ENCODE results near the gene STARD13.
"Not testable (repeated sequence)": the region's sequence is repeated elsewhere in the genome, so short reads cannot be mapped to it uniquely, and the experiment has no call there.

STARD13 gene

GRCh38 chr13:33178209-33178840 is 107.2 kb downstream of the STARD13 start:
- DNase-seq (ENCODE audit: low read depth) = no peak

- DNase-seq (ENCODE audit: low read depth) = not testable (repeated sequence)
Observed at GRCh38 chr13:33177340-33178208, 108.0 kb downstream of the STARD13 start.

GRCh38 chr13:33176526-33176925 is 109.0 kb downstream of the STARD13 start:
- DNase-seq (ENCODE audit: low read depth) = no peak

GRCh38 chr13:33175991-33176390 is 109.6 kb downstream of the STARD13 start:
- DNase-seq (ENCODE audit: low read depth) = no peak

- no peak for DNase-seq (ENCODE audit: low read depth)
Observed at GRCh38 chr13:33174931-33175330, 110.6 kb downstream of the STARD13 start.

DNA sequence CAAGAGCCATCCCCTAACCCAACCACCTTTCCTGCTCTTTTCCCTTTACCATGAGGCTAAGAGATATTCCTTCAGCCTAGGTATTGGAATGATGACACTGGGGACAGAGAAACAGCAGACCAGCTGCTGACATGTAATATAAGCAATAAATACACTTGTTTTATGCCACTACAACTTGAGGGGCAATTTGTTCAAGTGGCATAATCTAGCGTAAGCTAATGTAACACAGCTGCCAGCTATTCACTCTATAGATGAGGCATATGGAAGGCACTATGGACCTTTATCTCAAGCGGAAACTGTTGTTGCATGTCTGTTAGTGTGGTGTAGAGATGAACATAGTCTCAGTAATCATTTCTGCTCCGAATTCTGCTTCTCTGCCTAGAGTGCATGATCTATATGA is 111.1 kb downstream of the STARD13 start:
- no peak for DNase-seq (ENCODE audit: low read depth)

- no peak for DNase-seq (ENCODE audit: low read depth)
Observed at GRCh38 chr13:33172911-33173310, 112.6 kb downstream of the STARD13 start.

DNA sequence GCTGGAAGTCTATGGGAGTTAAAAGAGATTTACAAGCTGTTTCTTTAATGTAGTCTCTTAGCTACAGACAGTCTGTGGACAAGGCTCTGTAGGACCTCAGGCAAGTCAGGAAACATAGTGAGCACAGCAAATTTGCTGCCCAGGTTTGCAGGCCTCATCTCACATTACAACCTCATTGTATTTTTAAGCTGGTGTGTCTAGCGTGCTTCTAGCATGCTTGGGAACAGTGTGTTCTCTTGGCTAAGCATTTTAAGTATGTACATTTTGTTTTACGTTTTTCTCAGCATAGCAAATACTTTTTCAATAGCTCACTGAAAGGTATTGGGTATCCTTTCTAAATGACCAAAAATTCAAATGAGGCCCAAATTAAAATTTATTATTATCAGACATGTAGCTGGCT is 113.2 kb downstream of the STARD13 start:
- no peak for DNase-seq (ENCODE audit: low read depth)

- DNase-seq (ENCODE audit: low read depth) = no peak
Observed at GRCh38 chr13:33169273-33169980, 116.1 kb downstream of the STARD13 start.

DNA sequence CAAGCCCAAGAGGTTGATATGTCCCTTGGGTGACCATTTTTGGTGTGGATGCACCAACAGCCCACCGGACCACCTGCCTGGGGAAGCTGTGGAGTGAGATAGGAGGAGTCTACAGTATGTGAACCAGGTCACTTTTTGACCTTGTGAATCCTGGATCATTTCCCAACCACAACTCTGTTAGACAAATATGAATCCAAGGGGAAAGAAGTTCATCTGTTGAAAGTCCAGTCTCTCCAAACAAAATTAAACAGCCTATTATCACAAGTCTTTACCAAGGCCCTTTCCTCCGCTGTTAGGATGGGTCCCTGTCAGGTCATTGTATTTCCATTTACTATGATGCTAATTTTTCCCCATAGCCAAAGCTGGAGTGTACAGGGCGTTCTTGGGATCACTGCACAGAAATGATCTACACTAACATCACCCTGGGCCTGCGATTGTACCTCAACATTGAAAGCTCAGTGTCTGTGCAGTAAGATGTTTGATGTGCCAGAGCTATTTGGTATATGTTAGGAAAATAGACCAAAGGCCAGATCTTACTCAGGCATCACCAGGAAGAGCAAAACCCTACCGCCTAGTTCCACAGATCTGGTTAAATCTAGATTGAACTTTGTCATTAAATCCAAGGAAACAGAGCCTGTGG is 117.1 kb downstream of the STARD13 start:
- DNase-seq (ENCODE audit: low read depth) = no peak

DNA sequence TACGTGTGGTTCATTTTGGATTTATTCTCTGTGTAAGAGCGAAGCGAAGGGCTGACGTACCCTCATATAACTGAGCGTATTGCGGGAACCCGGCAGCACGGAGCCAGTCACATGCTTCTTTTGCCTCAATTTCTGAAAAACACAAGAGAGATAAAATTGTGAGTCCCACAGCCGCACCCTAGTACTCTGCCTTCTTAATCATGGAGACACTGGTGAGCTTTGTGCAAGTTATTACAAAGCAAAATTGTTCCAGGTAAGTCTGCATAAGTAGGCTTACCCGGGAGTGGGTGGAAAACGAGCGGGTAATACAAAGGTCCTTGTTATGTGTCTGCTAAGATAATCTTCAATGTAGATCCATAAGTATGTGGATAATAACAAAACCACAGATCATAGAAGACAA is 118.1 kb downstream of the STARD13 start:
- DNase-seq (ENCODE audit: low read depth) = no peak

DNA sequence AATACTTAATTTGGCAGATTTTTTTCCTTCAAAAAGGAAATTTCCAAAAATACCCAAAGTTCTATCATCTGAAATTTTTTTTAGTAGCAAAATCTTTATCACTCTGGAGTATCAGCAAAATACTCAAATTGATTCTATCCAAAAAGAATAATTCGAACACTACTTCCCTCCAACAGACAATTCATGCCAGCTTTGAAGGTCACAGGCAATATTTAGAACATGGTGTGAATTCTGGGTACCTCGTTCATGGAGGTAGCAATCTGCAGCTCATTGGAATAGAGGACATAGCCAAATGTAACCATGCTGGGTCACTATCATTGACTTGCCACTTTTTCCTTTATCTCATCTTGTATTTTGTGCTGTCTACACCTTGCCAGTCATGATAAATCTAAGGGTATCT is 119.8 kb downstream of the STARD13 start:
- DNase-seq (ENCODE audit: low read depth) = no peak

GRCh38 chr13:33164331-33164730 is 121.2 kb downstream of the STARD13 start:
- no peak for DNase-seq (ENCODE audit: low read depth)

DNA sequence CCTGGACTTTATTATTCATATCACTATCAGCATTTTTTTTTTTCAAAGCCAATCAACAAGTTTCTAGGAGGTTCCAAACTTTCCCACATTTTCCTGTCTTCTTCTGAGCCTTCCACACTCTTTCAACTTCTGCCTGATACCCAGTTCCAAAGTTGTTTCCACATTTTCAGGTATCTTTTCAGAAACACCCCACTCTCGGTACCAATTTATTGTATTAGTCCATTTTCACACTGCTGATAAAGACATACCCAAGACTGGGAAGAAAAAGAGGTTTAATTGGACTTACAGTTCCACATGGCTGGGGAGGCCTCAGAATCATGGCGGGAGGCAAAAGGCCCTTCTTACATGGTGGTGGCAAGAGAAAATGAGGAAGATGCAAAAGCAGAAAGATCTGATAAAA is 122.8 kb downstream of the STARD13 start:
- DNase-seq (ENCODE audit: low read depth) = not testable (repeated sequence)

- DNase-seq (ENCODE audit: low read depth) = no peak
Observed at GRCh38 chr13:33158816-33159215, 126.7 kb downstream of the STARD13 start.

DNA sequence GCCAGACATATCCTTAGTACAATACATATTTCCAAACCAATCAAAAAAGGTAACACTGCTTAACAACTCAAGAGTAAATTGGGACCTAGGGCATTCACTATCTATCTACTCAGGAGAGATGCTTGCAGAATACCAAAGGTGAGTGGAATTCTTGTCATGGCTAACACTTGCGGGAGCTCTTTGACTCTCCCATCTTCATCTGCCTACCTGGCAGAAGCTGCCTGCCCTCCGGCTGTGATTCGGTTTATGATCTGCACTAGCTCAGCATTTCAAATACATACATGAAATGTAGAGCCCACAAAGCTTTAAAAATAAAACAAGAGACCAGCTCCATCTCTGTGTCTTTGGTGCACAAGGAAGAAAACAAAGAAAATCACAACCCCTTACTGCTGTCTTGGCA is 127.3 kb downstream of the STARD13 start:
- DNase-seq (ENCODE audit: low read depth) = no peak

GRCh38 chr13:33154911-33155310 is 130.6 kb downstream of the STARD13 start:
- no peak for DNase-seq (ENCODE audit: low read depth)

GRCh38 chr13:33153421-33154404 is 131.8 kb downstream of the STARD13 start:
- DNase-seq (ENCODE audit: low read depth) = no peak

DNA sequence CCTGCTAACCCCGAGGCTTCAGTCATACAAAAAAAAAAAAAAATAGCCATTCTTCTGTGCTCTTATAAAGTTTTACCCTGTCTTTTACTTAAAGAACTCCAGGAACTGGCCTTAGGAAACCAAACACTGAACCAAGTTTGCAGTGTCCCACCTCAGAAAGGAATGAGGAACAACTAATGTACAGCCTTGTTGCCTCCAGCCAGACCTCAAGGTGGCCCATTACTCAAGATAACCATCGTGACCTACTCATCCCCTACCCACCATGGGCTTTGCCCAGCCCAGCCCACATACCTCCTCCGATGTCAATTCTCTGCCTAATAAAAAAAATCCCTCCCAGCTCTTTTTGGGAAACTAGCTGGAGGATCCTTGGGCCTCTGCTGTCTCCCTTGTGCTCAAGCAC is 133.2 kb downstream of the STARD13 start:
- no peak for DNase-seq (ENCODE audit: low read depth)

GRCh38 chr13:33150662-33151061 is 134.9 kb downstream of the STARD13 start:
- DNase-seq (ENCODE audit: low read depth) = no peak

DNA sequence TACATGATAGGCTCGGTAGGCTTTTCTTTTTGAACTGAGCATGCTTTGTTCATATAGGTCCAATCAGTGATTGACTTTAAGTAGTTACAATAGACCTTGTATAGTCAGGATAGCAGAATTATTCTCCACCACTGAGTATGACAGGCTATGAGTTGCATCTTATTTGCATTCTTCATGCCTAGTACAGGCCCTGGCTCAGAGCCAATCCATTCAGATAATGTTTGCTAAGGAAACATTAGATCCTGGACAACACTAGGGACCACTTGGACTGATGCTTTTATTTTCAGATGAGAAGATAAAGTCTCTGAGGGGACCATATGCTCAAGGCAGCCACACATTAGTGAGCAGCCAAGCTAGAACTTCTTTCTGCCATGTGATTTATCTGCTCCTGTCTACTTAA is 135.4 kb downstream of the STARD13 start:
- no peak for DNase-seq (ENCODE audit: low read depth)
